Measurements from ENCODE around the gene MARCHF9. TPM values are rescaled to one million over a fixed set of nuclear protein-coding genes. Genes with fewer than 3 reads are reported as not detected.

The MARCHF9 gene
- total RNA-seq, 1 donor from 2014 or later: 20.0 TPM

- Histone ChIP-seq H3K9me3 (no peaks in the 10 kb centered on the region), H3K4me1 (peaks cover 51% of the 10 kb centered on the region), H3K4me3 (no peak overlapping the region), H3K27me3 (ENCODE audit: low read depth) (no peaks in the 10 kb centered on the region), H3K27ac (peak overlapping the region; percentile 25), H3K36me3 (peaks cover 37% of the 10 kb centered on the region)
- intact Hi-C loops (cut with DNase I): no loop called here
- ATAC-seq (no peak), DNase-seq (no peak)
- no peak for TF ChIP-seq CTCF (IDR thresholded peaks at IDR 0.05)
Measured at GRCh38 chr12:57753756-57754337, 1.1 kb upstream of the MARCHF9 start.

- ATAC-seq (no peak), DNase-seq (no peak)
- Histone ChIP-seq H3K27ac (peak overlapping the region; percentile 78), H3K27me3 (ENCODE audit: low read depth) (no peaks in the 10 kb centered on the region), H3K4me1 (peaks cover 51% of the 10 kb centered on the region), H3K9me3 (no peaks in the 10 kb centered on the region), H3K36me3 (peaks cover 29% of the 10 kb centered on the region), H3K4me3 (peak overlapping the region; percentile 64)
- intact Hi-C loops (cut with DNase I): no loop called here
- TF ChIP-seq CTCF (IDR thresholded peaks at IDR 0.05): no peak
Measured at GRCh38 chr12:57755194-57755453, 221 bp downstream of the MARCHF9 start.

GRCh38 chr12:57755454-57756372, 810 bp downstream of the MARCHF9 start:
- intact Hi-C loops (cut with DNase I): no loop called here
- H3K4me1 ChIP-seq: peaks cover 46% of the 10 kb centered on the region

GRCh38 chr12:57756406-57757341, 1.8 kb downstream of the MARCHF9 start:
- H3K36me3 ChIP-seq: peaks cover 22% of the 10 kb centered on the region
- H3K9me3 ChIP-seq: no peaks in the 10 kb centered on the region
- peak; percentile 63 for TF ChIP-seq CTCF (IDR thresholded peaks at IDR 0.05)
- no peaks in the 10 kb centered on the region for H3K27me3 ChIP-seq (ENCODE audit: low read depth)
- peak overlapping the region; percentile 64 for H3K4me3 ChIP-seq
- peak; percentile 72 for DNase-seq
- peaks cover 36% of the 10 kb centered on the region for H3K4me1 ChIP-seq
- H3K27ac ChIP-seq: no peak overlapping the region
- intact Hi-C loops (cut with DNase I): no loop called here
- ATAC-seq: no peak

More at GRCh38 chr12:57755454-57756372, 810 bp downstream of the MARCHF9 start:
- ATAC-seq (peak; percentile 0 to 2), DNase-seq (peak; percentile 66)
- no peak for TF ChIP-seq CTCF (IDR thresholded peaks at IDR 0.05)
- no peaks in the 10 kb centered on the region for H3K27me3 ChIP-seq (ENCODE audit: low read depth)
- H3K4me3 ChIP-seq: peak overlapping the region; percentile 64
- H3K9me3 ChIP-seq: no peaks in the 10 kb centered on the region
- peaks cover 23% of the 10 kb centered on the region for H3K36me3 ChIP-seq
- H3K27ac ChIP-seq: peak overlapping the region; percentile 78

GRCh38 chr12:57757771-57758170, 2.9 kb downstream of the MARCHF9 start:
- DNase-seq (no peak), ATAC-seq (no peak)
- Histone ChIP-seq H3K36me3 (peaks cover 22% of the 10 kb centered on the region), H3K27me3 (ENCODE audit: low read depth) (no peaks in the 10 kb centered on the region), H3K9me3 (no peaks in the 10 kb centered on the region), H3K27ac (no peak overlapping the region), H3K4me1 (peaks cover 32% of the 10 kb centered on the region), H3K4me3 (no peak overlapping the region)
- no peak for TF ChIP-seq CTCF (IDR thresholded peaks at IDR 0.05)
- intact Hi-C loops (cut with DNase I): no loop called here
